Rectal smooth muscle tissue (tissue), 1 donor: ENCODE data around the gene SETD7.

Source experiments
- H3K27ac ChIP-seq: one replicate; pipeline ENCODE4 v1.7.0; 2013; ENCODE audit warnings: low read depth, low read length, inconsistent platforms
- H3K27me3 ChIP-seq: one replicate; pipeline ENCODE4 v1.7.0; 2013; ENCODE audit warnings: low read length; ENCODE audit not compliant: control insufficient read depth, insufficient read depth
- H3K36me3 ChIP-seq: one replicate; pipeline ENCODE4 v1.7.0; 2013; ENCODE audit warnings: low read length; ENCODE audit not compliant: control insufficient read depth, insufficient read depth
- H3K4me1 ChIP-seq: one replicate; pipeline ENCODE4 v1.7.0; 2013; ENCODE audit warnings: low read length; ENCODE audit not compliant: control insufficient read depth, insufficient read depth
- H3K4me3 ChIP-seq: one replicate; pipeline ENCODE4 v1.7.0; 2013; ENCODE audit warnings: low read length
- H3K9ac ChIP-seq: one replicate; pipeline ENCODE4 v1.7.0; 2013; ENCODE audit warnings: low read length

SETD7 gene

DNA sequence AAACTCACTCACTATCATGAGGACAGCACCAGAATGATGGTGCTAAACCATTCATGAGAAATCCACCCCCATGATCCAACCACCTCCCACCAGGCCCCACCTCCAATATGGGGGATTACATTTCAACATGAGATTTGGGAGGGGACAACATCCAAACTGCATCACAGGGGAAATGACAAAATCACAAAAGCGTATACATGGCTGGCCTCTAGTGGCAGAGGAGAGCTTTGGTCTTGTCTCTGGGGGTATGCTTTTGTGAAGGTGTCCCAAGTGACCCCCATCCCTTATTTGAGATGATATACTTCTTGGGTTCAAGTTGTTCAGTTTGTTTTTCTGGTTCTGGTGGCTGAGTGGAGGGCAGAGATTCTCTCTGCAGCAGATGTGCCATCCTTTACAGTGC lies 8.5 kb upstream of the SETD7 start:
- Histone ChIP-seq H3K9ac (no peak overlapping the region), H3K27ac (no peak overlapping the region), H3K36me3 (no peaks in the 10 kb centered on the region), H3K4me3 (no peak overlapping the region), H3K4me1 (peaks cover 3% of the 10 kb centered on the region), H3K27me3 (no peaks in the 10 kb centered on the region)

DNA sequence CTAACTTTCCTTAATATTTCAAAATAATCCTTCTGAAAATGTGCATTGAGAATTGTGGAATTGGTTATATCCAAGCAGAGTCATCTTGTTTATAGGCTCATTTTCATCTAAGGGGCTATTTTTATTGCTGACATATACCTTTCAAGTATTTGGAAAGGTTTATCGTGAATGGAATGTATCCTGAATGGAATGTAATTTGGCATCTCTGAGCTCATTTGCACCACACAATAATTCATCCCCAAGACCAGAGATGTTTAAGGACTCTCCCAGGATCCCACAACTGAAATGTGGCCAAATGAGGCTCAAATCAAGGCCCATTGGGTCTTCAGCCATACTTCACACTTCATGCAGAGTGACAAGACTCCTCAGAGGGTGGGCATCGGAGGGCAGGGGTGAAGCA lies 7.5 kb upstream of the SETD7 start:
- Histone ChIP-seq H3K4me3 (no peak overlapping the region), H3K27ac (no peak overlapping the region), H3K4me1 (peaks cover 9% of the 10 kb centered on the region), H3K9ac (no peak overlapping the region), H3K36me3 (no peaks in the 10 kb centered on the region), H3K27me3 (no peaks in the 10 kb centered on the region)

DNA sequence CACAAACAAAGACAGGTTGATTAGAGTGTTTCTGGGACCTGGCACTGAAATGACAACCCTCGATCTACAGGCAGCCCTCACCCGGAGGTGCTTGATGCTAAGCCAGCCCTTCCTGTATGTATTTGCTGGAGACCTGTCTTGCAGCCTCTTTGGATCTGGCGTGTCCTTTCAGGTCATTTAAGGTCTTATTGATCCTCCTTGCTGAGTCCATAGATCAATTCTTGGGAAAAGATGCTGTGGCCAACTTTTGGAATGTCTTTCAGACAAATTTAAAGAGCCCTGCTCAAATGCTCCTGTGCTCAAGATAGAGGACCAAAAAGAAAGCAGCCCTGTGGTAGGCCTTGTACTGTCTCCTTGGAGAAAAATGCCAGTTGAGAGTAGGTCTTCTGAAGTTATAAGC lies 6.8 kb upstream of the SETD7 start:
- Histone ChIP-seq H3K27ac (no peak overlapping the region), H3K4me3 (no peak overlapping the region), H3K4me1 (peaks cover 15% of the 10 kb centered on the region), H3K27me3 (no peaks in the 10 kb centered on the region), H3K9ac (no peak overlapping the region), H3K36me3 (no peaks in the 10 kb centered on the region)

DNA sequence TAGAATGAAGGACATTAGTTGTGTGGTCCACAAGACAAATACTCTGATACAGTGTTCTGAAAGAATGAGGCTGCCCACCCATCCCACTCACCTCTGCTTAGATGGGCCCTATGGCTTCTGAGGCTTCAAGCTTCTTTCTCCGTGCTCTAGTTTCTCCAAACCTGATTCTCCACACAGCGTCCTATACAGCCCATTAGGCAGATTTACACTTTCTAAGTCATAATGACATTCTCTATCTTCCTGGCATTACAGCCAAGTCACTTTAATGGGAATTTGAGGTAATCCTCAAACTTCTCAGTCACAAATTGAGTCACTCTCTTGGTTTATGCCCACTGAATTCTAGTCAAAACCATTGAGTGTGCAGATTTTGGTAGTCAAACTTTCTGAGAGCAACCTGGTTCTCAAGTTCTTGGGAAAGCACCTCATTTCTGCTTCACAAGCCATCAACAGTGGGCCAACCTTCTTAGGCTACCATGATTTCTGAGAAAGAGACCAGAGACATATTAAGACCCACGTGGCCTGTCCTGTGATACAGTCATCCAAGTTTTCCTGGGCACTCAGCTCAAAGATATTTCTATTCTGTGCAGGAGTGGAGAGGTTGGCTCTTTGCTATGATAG lies 6.2 kb upstream of the SETD7 start:
- Histone ChIP-seq H3K4me1 (peaks cover 15% of the 10 kb centered on the region), H3K27ac (no peak overlapping the region), H3K27me3 (no peaks in the 10 kb centered on the region)

DNA sequence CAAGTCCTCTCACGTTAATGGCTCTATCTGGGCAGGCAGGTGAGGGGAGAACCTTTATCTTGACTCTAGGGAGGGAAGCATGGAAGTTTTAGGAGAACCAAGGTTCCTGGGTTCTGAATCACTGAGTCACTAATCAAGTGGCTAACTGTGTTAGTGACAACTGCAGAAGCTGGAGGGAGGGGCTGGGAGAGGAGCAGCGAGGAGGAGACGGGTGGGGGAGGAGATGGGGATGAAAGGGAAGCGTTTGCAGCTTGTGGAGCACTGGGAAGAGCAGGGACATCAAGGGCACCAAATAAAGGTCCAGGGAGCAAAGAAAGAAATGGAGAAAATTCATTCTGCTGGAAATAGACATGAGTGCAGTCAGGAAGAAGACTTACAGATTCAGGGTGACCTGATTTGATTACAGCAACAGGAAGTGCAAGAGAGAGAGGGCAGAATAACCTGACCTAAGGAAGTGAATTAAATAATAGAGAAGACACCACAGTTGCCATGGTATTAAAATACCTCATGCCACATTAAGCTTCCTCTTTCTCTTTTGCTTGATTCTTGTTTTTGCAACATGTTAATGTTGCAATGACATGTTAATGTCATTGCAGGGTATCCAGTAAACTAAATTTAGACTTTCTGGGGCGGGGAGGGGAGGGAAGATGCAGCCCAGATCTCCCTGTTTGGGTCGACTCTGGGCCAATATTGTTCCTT lies 4.5 kb upstream of the SETD7 start:
- H3K27ac ChIP-seq = no peak overlapping the region

More for the DNA sequence above, 6.2 kb upstream of the SETD7 start:
- no peak overlapping the region for H3K4me3 ChIP-seq
- no peak overlapping the region for H3K9ac ChIP-seq
- no peaks in the 10 kb centered on the region for H3K36me3 ChIP-seq

GRCh38 chr4:139559687-139560086 lies 3.7 kb upstream of the SETD7 start:
- no peak overlapping the region for H3K27ac ChIP-seq
- no peak overlapping the region for H3K9ac ChIP-seq
- no peaks in the 10 kb centered on the region for H3K36me3 ChIP-seq
- no peak overlapping the region for H3K4me3 ChIP-seq
- H3K4me1 ChIP-seq = peaks cover 15% of the 10 kb centered on the region
- no peaks in the 10 kb centered on the region for H3K27me3 ChIP-seq

More for the DNA sequence above, 4.5 kb upstream of the SETD7 start:
- Histone ChIP-seq H3K36me3 (no peaks in the 10 kb centered on the region), H3K9ac (no peak overlapping the region), H3K4me3 (no peak overlapping the region), H3K27me3 (no peaks in the 10 kb centered on the region), H3K4me1 (peaks cover 15% of the 10 kb centered on the region)

GRCh38 chr4:139559089-139559479 lies 3.1 kb upstream of the SETD7 start:
- Histone ChIP-seq H3K4me1 (peaks cover 18% of the 10 kb centered on the region), H3K9ac (no peak overlapping the region), H3K4me3 (peak overlapping the region; percentile 10), H3K27ac (peak overlapping the region; percentile 23), H3K27me3 (no peaks in the 10 kb centered on the region), H3K36me3 (no peaks in the 10 kb centered on the region)

GRCh38 chr4:139558235-139559088 lies 2.4 kb upstream of the SETD7 start:
- Histone ChIP-seq H3K27ac (peak overlapping the region; percentile 23), H3K4me1 (peaks cover 24% of the 10 kb centered on the region), H3K27me3 (no peaks in the 10 kb centered on the region), H3K4me3 (peak overlapping the region; percentile 10), H3K9ac (no peak overlapping the region), H3K36me3 (no peaks in the 10 kb centered on the region)

DNA sequence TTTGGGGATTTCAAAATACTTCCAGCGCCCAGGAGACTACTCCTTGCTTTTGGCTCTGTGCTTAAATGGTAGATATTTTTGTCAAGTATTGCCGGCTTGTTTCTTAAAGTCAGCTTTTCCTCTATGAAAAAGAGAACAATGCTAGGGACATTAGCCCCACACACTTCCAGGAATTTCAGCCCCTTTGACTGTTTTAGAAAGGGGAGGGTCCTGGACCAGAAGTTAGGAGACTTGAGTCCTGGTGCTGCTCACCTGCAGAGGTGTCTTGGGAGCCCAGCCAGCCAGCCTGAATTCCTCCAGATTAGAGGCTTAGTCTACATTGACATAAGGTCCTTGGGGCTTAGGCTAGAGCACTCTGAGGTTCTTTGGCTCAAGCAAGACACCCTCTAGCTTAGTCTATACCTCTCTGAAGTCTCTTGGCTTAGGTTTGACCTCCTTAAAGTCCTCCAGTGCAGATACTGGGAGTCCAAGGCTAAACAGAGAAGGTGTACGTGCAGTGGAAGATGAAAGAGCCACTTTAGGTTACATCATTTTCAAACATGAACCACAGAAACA lies 1.6 kb upstream of the SETD7 start:
- H3K36me3 ChIP-seq = no peaks in the 10 kb centered on the region
- H3K9ac ChIP-seq = no peak overlapping the region
- no peaks in the 10 kb centered on the region for H3K27me3 ChIP-seq
- peak overlapping the region; percentile 96 for H3K4me3 ChIP-seq
- peaks cover 31% of the 10 kb centered on the region for H3K4me1 ChIP-seq
- H3K27ac ChIP-seq = no peak overlapping the region

GRCh38 chr4:139556724-139557555 lies 921 bp upstream of the SETD7 start:
- Histone ChIP-seq H3K4me1 (peaks cover 36% of the 10 kb centered on the region), H3K27ac (peak overlapping the region; percentile 93), H3K4me3 (peak overlapping the region; percentile 96), H3K36me3 (no peaks in the 10 kb centered on the region), H3K9ac (peak overlapping the region; percentile 89), H3K27me3 (no peaks in the 10 kb centered on the region)

DNA sequence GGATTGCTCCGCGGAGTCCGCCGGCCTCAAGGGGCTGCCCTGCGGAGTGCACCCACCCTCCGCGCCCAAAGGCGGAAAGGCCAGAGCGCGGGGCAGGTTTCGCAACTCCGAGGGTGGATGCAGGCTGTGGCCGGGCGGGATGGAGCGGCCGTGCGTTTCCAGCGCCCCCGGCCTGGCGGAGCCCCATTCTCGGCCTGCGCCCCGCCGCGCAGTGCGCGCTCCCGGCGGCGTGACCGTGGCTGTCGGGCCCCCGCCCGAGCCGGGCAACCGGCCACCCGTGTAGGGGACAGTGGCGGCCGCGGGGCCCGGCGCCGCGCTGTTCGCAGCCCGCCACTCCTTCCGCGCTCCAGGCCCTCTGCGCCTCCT lies 331 bp downstream of the SETD7 start:
- no peaks in the 10 kb centered on the region for H3K36me3 ChIP-seq
- peak overlapping the region; percentile 96 for H3K4me3 ChIP-seq
- peak overlapping the region; percentile 89 for H3K9ac ChIP-seq
- peaks cover 41% of the 10 kb centered on the region for H3K4me1 ChIP-seq
- H3K27ac ChIP-seq = peak overlapping the region; percentile 93
- no peaks in the 10 kb centered on the region for H3K27me3 ChIP-seq
